Stimulated activated CD4-positive, alpha-beta T cell treated with anti-CD3 and anti-CD28 coated beads, Interleukin-12 subunit alpha, Interleukin-12 subunit beta, amount 100 ng/mL, for 48 hours (primary cell): ENCODE data around the gene COL5A1.

ENCODE experiments used
- DNase-seq, 3 donors: peaks; one replicate each; pipeline ENCODE4 v3.0.0-alpha.2; 2020; ENCODE audit warnings: low read depth in 2 of 3, low spot score in 1 of 3

Gene COL5A1

DNA sequence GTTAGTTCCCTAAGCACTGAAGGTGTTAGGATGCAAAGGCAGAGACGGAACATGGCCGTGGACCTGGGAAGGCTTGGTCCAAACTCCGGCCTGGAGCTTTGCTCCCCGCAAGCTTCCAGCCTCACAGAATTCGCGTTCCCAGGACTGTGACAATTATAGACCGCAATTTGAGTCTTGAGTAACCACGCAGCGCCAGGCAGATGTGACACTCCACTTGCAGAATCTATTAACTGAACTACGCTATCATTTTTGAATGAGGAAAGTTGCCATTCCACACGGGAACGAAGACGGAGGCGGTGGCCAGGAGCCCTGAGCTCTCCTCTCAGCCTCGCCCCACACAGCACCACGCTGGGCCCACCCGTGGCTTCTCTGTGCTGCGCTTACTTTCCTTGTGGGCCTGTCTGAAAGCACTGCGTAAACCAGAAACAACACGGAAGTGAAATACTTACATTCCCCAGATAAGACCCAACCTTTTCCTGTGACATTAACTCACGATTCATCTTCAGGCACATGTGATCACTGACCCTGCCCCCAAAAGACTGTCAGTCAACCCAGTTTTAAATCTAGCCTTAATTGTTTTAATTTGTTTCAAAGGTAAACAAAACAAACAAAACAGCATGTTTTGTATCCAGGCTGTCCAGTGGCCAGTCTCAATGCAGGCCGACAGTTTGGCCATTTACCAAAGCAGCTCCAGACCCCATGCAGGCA, 16.1 kb upstream of the COL5A1 start:
- DNase-seq = no peak

DNA sequence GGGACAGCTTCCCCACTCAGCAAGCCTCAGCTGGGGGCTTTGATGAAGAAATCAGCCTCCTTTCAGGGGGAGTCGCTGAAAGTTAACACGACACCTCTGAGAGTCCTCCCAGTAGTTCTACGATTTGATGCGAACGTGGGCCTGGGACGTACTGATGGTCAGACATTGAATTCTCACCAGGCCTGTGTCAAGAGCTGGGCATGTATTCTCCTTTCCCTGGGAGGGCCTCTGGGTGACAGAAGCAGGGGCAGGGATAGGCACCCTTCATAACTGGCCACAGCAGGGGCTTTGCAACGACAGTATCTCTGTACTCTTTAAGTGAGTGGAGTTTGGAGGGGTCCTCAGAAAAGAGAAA, 15.6 kb upstream of the COL5A1 start:
- no peak for DNase-seq

DNA sequence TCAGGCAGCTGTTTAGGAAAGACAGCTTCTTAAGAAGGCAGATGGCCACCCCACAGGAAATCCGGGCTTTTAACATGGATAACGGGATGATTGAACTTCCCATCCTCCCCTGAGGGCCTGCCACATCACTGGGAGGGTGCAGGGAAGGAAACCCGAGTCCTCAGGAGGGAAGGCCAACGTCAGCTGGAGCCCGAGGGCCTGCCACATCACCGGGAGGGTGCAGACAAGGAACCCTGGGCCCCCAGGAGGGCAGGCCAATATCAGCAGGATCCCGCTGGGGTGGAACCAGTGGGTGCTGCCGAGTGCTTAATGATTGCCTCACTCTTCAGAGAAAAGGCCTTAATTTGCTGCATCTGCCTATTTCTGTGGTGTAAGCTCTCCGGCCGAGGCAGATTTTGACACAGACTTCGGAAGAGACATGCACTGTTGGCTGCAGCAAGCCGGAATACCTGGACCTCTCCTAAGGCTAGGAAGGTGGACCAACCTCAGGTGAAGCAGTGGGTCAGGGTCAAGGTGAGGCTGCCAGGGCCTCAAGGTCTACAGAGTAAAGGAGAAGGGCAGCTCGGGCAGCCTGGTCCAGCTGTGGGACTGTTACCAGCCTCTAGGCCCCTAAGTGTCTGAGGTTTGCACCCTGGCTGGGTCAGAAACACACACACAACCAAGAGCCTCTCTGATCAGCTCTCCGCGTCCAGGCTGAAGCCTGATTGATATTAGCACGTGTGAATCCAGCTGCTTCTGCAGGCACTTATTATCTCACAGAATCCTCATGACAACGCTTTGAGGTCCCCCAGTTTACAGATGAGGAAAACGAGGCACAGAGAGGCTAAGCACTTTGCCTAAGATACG, 14.8 kb upstream of the COL5A1 start:
- no peak for DNase-seq

DNA sequence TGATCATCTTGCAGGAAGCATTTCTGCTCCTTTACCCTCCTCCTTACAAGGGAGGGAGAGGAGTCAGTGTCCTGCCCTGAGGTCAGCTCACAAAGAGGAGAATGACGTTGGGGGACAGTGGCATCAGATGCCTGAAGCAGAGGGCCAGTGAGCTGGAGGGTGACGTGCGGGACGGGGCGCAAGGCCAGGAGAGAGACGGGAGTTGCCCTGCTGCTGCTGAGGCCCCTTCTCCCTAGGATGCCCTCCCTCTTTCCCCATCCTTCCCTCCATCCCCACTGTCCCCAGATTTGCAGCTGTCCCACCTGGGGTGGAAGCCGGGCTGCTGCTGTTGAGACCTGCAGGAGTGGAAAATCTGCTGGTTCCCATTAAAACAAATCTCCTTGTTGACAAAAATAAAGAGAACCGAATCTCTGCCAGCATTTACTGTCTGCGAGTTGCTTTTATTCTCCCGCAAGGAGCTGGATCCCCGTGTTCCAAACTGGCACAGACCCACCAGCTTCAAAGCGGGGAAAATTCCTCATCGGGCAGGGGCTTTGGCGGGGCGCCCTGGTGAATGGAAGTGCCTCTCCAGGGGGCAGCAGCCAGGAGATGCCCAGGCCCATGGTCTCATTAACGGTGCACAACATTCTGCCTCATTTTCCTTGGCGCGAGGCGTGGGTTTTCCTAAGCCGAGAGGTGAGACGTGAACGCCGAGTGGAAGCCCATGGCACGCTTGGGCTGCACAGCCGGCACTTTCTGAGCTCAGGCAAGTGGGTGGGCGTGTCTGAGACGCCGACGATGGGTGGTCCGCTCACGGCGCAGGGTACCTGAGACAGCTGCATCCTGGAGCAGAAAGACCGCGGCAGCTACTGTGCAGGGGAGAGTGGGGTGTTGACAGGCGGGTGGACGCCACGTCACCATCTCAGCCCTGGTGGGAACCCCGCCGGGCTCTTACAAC, 13.9 kb upstream of the COL5A1 start:
- DNase-seq = no peak

DNA sequence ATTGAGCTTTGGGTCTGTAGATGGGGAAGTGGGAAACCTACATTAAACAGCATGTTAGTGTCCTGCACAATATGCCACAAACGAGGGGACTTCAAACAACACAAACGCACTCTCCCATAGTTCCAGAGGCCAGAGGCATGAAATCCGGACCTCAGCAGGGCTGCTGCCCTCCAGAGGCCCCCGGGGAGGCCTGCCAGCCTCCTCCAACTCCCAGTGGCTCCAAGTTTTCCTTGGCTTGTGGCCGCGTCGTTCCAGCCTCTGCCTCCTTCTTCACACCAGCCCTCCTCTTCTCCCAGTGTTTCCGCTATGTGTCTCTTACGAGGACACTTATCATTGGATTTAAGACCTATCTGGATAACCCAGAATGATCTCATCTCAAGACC, 13.3 kb upstream of the COL5A1 start:
- no peak for DNase-seq

DNA sequence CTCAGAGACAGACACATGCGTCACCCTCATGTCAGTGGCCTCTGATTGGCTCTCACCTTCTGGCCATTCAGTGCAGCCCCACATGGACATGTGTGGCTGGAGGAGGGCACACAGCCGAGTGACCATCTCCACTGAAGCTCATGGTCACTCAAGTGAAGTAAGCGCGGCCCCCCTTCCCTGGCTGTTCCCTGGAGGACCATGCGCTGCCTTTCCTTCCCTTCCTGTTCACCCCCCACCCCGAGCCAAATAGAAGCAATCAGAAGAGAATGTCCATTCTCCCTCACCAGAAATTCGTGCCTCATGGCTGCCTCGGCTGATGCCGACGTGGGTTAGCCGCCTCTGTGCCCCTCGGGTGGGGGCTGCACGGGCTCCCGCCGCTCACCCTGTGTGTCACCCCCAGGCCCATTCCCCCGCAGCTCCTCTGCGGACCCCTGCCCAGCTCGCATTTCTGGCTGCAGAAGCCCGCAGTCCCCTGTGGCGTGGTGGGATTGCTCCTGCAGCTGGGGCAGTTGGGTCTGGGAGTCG, 12.5 kb upstream of the COL5A1 start:
- DNase-seq = no peak

DNA sequence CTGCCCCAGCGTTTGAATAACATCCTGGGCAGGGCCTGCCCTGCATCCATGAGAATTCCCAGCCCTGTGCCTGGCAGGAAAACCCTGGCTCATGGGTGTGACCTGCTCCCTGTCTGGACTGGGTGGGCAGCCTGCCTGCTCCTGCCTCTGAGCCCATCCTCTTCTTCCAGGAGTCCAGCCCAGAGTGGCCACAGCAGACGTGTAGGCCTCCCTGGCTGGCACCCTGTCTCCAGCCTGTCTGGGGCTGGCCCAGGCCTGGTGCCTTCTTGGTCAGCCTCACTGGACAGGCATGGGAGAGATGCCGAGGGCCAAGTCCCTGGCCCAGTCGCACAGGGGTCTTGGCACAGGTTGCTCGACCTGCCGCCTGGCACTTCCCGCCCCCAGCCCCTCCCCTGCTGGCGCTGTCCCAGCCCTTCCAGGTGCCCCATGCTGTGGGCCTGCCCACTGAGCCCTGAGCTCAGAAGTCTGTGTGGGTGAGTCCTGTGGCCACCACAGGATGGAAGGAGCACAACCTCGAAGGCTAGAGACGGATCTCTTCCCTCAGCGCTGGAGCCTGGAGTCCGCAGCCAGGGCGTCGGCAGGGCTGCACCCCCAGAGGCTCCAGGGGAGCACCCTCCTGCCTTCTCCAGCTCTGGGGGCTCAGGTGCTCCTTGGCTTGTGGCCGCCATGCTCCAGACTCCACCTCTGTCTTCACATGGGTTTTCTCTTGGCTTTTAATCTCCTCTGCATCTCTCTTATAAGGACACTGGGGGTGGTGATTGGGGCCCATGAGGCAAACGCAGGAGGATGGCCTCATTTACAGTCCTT, 11.8 kb upstream of the COL5A1 start:
- DNase-seq = no peak

DNA sequence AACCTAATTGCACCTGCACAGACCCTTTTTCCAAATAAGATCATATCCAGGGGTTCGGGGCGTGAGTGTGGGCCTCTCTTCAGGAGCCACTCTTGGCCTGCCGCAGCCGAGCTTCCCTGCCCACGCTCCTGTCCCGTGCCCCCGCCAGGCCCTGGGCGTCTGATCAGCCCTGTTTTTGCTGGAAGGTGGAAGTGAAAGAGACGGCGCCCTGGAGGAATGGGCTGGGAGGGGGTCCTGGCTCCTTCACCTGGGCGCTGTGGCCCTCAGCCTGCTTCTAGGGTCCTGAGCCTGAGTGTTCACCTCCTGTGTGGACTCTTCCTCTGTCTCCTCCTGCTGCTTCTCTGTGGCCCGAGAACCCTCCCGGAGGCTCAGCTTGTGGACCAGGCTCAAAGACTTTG, 11.2 kb upstream of the COL5A1 start:
- DNase-seq = no peak

DNA sequence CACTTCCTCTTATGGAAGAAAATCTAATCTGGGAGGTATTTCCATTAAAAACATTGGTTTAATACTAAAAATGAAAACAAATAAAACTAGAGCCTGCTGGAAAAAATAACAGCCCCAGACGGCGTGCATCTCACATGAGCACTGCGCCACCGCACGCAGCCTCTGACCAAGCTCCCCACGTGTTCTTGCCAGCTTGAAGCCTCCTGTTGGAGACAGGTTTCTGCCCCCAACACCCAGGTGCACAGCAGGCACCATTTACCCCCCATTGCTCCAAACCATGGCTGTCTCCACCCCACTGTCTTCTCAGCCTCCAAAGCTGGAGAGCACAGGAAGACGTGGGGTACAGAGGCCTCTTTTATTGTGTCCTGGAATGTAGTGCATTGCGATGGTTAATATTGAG, 10.7 kb upstream of the COL5A1 start:
- DNase-seq = no peak

DNA sequence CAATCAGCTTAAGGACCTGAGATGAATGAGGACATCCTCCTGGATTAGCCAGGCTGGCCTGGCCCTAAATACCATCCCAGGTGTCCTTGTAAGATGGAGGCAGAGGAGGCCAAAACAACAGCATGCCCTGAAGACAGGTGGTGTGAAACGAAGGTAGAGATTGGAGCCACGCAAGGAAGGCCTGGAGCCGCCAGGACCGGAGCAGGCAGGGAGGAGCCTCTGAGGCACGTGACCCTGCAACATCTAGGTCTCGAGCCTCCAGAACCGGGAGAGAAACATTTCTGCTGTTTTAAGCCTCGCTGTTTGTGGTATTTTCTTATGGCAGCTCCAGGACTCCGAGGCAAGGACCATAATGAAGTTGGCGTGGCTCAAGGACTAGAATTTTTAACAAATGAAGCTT, 9.7 kb upstream of the COL5A1 start:
- no peak for DNase-seq

DNA sequence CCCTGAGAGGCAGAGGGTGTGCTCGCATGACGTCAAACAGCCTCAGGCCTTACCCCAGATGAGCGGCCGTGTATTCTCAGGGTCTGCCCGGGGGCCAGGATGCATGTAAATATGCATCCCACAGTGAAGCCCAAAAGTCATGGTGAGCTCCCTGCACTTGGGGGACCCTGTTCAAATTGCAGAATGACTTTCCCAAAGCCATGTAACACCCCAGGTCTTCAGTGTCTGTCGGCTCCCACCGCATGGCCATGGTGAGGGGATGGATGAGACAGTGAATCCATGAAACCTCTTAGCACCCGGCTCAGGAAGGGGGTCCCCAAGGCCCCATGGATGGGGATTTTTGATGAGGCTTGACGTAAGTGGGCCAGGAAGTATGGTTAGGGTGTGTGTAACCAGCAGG, 9.3 kb upstream of the COL5A1 start:
- no peak for DNase-seq

DNA sequence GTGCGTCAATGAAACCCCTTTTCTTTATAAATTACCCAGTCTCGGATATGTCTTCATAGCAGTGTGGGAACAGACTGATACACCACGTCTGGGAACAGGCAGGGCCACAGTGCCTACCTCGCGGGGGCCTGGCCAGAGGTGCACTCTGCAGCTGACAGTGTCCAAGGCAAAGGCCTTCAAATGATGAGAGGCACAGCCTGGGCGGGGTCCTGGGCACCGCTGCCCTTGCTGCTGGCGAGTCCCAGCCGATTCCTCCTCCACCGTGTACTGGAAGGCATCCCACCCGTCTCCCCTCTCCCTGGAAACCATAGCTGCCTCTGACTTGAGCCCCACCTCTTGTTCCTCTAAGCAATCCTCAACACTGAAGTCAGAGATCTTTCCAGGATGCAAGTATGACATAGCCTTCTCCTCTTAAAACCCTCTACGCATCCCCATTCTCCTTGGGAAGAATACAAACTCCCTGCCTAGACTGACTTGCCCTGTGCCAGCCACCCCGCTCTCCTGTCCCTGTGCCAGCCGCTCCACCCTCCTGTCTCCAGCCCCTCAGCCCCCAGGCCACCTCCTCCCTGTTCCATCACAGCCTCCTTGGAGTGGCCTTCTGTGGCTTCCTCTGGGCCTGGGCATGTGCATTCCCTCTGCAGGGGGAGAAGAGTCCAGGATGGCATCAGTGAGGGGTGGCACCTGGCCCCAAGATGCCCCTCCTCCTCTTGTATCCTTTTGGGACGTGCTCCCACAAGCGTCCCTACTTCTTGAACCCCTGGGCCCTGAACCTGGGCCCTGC, 8.1 kb upstream of the COL5A1 start:
- no peak for DNase-seq

DNA sequence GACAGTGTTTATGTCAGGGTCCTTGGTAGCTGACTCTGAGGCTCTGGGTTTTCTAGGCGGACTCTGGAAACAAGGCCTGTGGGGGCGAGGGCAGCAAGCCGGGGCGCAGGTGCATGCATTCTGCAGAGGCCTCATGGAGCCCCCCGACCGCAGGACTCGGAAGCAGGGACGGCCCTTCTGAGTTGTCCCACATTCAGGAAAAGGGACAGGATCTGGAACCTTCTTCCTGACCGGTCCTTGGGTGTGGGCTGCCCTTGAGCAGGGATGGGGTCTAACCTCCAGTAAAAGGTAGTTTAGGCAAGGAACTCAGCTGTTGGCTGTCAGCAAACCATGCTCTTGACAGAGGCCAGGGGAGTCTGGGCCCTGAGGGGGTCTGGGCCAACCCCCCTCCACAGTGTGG, 7.4 kb upstream of the COL5A1 start:
- DNase-seq = no peak

DNA sequence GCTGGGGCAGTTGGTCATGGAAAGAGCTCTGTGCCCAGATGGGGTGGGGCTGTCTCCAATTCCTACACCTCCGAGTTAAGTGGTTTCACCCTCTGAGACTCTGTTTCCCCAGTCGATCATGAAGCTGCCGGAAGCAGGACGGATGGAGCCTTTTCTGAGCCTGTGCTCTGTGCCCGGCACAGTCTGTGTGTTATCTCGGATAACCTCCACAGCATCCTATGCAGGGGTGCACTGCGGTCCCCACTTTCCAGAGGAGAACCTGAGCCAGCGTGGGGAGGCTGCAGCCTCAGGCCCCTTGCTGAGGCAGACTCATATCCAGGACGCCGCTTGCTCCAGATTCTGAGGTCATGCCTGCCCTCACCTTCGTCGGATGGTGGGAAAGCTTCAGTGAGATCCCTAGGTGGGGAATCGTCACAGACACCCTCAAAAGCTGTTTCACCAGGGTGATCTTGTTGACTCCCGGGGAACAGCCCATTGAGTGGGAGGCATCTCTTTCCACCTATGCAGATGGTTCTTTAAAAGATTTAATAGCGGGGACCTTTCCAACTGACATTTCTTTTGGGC, 6.9 kb upstream of the COL5A1 start:
- DNase-seq = no peak

DNA sequence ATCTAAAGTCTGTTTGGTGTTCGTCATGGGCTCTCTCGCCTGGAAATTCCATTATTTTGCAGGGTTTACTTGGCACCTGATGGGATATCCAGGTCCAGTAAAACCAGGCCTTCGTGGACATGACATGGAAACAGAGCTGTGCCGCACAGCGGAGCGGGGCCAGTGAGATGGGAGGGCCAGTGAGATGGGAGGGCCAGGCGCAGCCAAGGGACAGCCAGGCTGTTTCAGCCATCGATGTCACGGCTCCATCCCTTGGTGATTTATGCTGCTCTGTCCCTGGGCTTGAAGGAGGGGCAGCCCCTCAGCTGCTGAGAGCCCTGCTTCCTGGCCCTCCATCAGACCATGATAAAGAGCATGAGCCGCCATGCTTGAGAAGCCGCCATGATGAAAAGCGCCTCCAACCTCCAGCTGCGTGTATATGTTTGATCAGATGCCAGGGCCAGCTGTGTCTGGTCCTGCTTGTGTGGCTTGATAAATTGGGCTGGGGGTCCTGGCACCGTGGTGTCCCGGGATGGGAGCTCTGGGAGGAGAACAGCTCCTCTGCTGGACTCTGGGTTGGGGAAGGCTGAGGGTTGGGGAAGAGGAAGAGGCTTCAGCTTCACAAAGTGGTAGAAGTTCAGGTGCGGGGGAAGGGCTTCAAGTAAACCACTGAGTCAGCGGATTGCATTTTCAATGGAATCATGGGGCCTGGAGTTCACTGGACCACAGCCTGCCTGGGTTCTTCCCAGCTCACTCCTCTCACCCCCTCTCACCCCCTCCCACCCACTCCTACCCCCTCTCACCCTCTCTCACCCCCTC, 6.1 kb upstream of the COL5A1 start:
- DNase-seq = no peak

DNA sequence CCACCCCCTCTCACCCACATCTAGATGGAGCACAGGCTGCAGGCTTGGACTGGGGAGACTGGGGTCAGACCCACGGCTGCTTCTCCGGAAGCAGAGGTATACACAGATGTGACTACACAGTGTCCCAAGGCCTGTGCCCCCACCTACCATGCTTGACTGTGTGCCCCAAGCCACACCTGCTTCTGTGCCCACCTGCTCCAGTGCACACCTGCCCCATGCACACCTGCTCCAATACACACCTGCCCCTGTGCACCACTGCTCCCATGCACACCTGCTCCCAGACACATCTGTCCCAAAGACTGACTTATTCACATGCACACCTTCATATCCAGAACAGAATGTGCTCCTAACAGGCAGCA, 5.5 kb upstream of the COL5A1 start:
- no peak for DNase-seq

DNA sequence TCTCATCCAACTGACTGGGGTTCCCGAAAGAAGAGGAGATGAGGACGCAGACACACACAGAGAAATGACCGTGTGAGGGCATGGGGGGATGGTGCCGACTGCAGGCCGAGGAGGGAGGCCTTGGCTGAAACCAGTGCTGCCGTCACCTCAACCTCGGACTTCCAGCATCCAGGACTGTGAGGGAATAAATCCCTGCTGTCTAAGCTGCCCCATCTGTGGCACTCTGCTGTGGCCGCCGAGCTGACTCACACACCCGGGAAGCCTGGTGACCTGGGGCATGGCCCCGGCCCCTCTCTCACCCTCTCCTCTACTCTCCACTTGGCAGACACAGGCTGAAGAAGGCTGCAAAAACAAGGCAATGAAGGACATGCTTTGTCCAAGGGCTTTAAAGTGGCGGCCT, 4.4 kb upstream of the COL5A1 start:
- no peak for DNase-seq

DNA sequence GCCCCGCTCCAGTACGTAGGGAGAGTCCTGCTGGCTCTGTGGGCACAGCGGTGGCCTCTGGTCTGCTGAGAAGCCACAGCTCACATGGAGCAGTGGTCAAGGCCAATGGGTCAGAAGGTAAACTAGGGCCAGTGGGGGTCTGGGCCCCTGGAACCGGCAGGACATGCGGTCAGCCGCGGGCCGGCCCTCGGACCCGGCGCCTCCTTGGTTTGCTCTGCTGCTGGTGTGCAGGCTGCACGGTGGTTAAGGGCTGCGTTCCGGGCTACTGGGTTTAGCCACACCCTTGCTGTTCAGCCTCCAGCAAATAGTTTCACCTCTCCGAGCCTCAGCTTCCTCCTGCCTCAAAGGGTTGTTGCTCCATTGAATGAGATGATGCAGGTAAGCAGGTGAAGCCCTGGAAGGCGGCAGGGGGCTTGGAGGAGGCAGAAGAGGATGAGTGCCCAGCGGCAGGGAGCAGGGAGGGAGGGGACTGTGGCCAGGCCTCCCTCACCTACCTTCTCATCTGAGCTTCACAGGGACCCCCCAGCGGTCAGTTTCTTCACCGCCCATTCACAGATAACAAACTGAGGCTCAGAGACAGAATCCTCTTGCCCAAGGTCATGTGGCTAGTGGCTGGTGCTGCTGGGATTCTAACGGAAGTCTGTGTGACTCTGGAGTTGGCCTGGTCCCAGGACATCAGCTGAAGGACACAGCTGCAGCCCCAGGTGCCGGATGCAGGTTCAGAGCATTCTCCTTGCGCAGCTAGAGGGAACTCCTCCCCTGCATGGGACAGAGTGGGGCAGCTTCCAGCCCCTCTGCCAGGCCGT, 3.7 kb upstream of the COL5A1 start:
- no peak for DNase-seq
